Natural killer cell (primary cell): ENCODE measurements around the gene RANBP17. TPM values are rescaled to one million over a fixed set of nuclear protein-coding genes. Genes with fewer than 3 reads are reported as not detected.

Source experiments
- ATAC-seq, 3 donors: fragments of 150-1000 bp in 2 of 3; fragments of 200-7000 bp in 1 of 3; cut with Tn5 transposase; 1 replicate in 1 of 3; 2 replicates in 2 of 3; pipeline ENCODE4 v1.10.0; 2021; ENCODE audit warnings: mild to moderate bottlenecking in 2 of 3, moderate library complexity in 2 of 3
- DNase-seq, 2 donors: peaks; one replicate each; pipeline versions ENCODE4 v3.0.0 to v3.0.0-alpha.2; 2013 to 2021; ENCODE audit warnings: mixed read lengths in 1 of 2
- H3K27ac ChIP-seq: one replicate; pipeline ENCODE4 v1.5.1; 2013; ENCODE audit warnings: mild to moderate bottlenecking, low read length
- H3K27me3 ChIP-seq: one replicate; pipeline ENCODE4 v1.6.1; 2013; ENCODE audit warnings: low read length; ENCODE audit not compliant: control insufficient read depth, insufficient read depth
- H3K36me3 ChIP-seq: one replicate; pipeline ENCODE4 v1.6.1; 2013; ENCODE audit warnings: low read length; ENCODE audit not compliant: control insufficient read depth, insufficient read depth
- H3K4me1 ChIP-seq: one replicate; pipeline ENCODE4 v1.6.1; 2013; ENCODE audit warnings: low read length; ENCODE audit not compliant: control insufficient read depth, insufficient read depth
- H3K4me3 ChIP-seq: one replicate; pipeline ENCODE4 v1.5.1; 2013; ENCODE audit warnings: low read length
- H3K9me3 ChIP-seq: one replicate; pipeline ENCODE4 v1.6.1; 2013; ENCODE audit warnings: low read length; ENCODE audit not compliant: control insufficient read depth, insufficient read depth
- H3K27ac Mint-ChIP-seq, 2 donors: one replicate each; pipeline ENCODE4 v1.8.0; 2022; ENCODE audit warnings: mild to moderate bottlenecking in 2 of 2, mixed read lengths in 2 of 2, moderate library complexity in 1 of 2
- H3K27me3 Mint-ChIP-seq, 2 donors: one replicate each; pipeline ENCODE4 v1.8.0; 2022; ENCODE audit warnings: low read depth in 2 of 2, mixed read lengths in 2 of 2
- H3K36me3 Mint-ChIP-seq: one replicate; pipeline ENCODE4 v1.8.0; 2022; ENCODE audit warnings: mixed read lengths
- H3K4me1 Mint-ChIP-seq, 2 donors: one replicate each; pipeline ENCODE4 v1.8.0; 2022; ENCODE audit warnings: mixed read lengths in 2 of 2
- H3K4me3 Mint-ChIP-seq: one replicate; pipeline ENCODE4 v1.8.0; 2022; ENCODE audit warnings: mild to moderate bottlenecking, moderate library complexity, mixed read lengths
- H3K9me3 Mint-ChIP-seq, 2 donors: one replicate each; pipeline ENCODE4 v1.8.0; 2022; ENCODE audit warnings: mixed read lengths in 2 of 2
- CTCF ChIP-seq: fragments of 200-600 bp; IDR thresholded peaks from one replicate; pipeline ENCODE4 v1.8.0; 2022; ENCODE audit warnings: antibody characterized with exemption
- WGBS: methylation state at CpG from one replicate; pipeline ENCODE4 v1.1.7; 2013; ENCODE audit warnings: missing lambda C conversion rate; ENCODE audit not compliant: insufficient coverage; 5-methylcytosine and 5-hydroxymethylcytosine counted together
- intact Hi-C: fragments of 100-400 bp; cut with micrococcal nuclease; formaldehyde crosslinking; loops from one replicate; pipeline ENCODE4 v1.14.2; 2022
- total RNA-seq, 4 donors: library from RNA; stranded (reverse); fragments of 120-200 nt in 1 of 4; gene quantifications; one replicate each; pipeline versions ENCODE4 v1.2.3 to v1.2.4, GENCODE V29; 2013 to 2022

RANBP17 gene
- total RNA-seq, 3 donors from 2014 or later (not counting 1 experiment from before 2014, with no cell fraction given): 11.2 to 15.0 (median 12.6) TPM

- H3K4me3 Mint-ChIP-seq: no peak overlapping the region
- Histone ChIP-seq H3K4me3 (no peak overlapping the region), H3K4me1 (no peaks in the 10 kb centered on the region), H3K27ac (no peak overlapping the region), H3K36me3 (no peaks in the 10 kb centered on the region), H3K9me3 (peaks cover 5% of the 10 kb centered on the region), H3K27me3 (no peaks in the 10 kb centered on the region)
- H3K4me1 Mint-ChIP-seq: no peaks in the 10 kb centered on the region
- peaks cover 0 to 3% of the 10 kb centered on the region in 2 donors for H3K9me3 Mint-ChIP-seq
- intact Hi-C loops: no loop called here
- WGBS: 100% methylated on average over 1 of the region's 1 CpG
- H3K36me3 Mint-ChIP-seq: no peaks in the 10 kb centered on the region
- TF ChIP-seq CTCF: no peak
- ATAC-seq: no peak
- DNase-seq: no peak
- no peaks in the 10 kb centered on the region for H3K27me3 Mint-ChIP-seq
- H3K27ac Mint-ChIP-seq: no peak overlapping the region
Observed at GRCh38 chr5:170985486-170985885, 123.7 kb downstream of the RANBP17 start.

- Mint-ChIP-seq H3K36me3 (no peaks in the 10 kb centered on the region), H3K4me1 (no peaks in the 10 kb centered on the region), H3K9me3 (peaks cover 0 to 3% of the 10 kb centered on the region in 2 donors), H3K4me3 (no peak overlapping the region), H3K27me3 (no peaks in the 10 kb centered on the region), H3K27ac (no peak overlapping the region)
- intact Hi-C loops: no loop called here
- H3K9me3 ChIP-seq: no peaks in the 10 kb centered on the region
- H3K4me3 ChIP-seq: no peak overlapping the region
- DNase-seq: peak in 1 of 2 donors; percentile 2
- no peak for TF ChIP-seq CTCF
- no peaks in the 10 kb centered on the region for H3K27me3 ChIP-seq
- ATAC-seq: no peak
- no CpG with 5 or more reads among the region's 1 CpG for WGBS
- H3K4me1 ChIP-seq: no peaks in the 10 kb centered on the region
- H3K27ac ChIP-seq: no peak overlapping the region
- H3K36me3 ChIP-seq: no peaks in the 10 kb centered on the region
Observed at GRCh38 chr5:170986598-170986997, 124.8 kb downstream of the RANBP17 start.

- Histone ChIP-seq H3K27me3 (no peaks in the 10 kb centered on the region), H3K36me3 (no peaks in the 10 kb centered on the region), H3K4me3 (no peak overlapping the region), H3K4me1 (no peaks in the 10 kb centered on the region), H3K27ac (no peak overlapping the region), H3K9me3 (no peaks in the 10 kb centered on the region)
- Mint-ChIP-seq H3K4me1 (no peaks in the 10 kb centered on the region), H3K4me3 (no peak overlapping the region), H3K9me3 (no peaks in the 10 kb centered on the region), H3K27me3 (no peaks in the 10 kb centered on the region), H3K27ac (no peak overlapping the region), H3K36me3 (no peaks in the 10 kb centered on the region)
- DNase-seq (no peak), ATAC-seq (no peak)
- intact Hi-C loops: no loop called here
- no peak for TF ChIP-seq CTCF
Observed at GRCh38 chr5:170993476-170993875, 131.7 kb downstream of the RANBP17 start.

- intact Hi-C loops: no loop called here
- WGBS: 56% methylated on average over 3 of the region's 3 CpGs
- H3K9me3 ChIP-seq: peaks cover 2% of the 10 kb centered on the region
- H3K4me1 ChIP-seq: no peaks in the 10 kb centered on the region
- H3K27ac ChIP-seq: no peak overlapping the region
- DNase-seq (no peak), ATAC-seq (no peak)
- no peak overlapping the region for H3K4me3 Mint-ChIP-seq
- H3K36me3 Mint-ChIP-seq: no peaks in the 10 kb centered on the region
- no peak overlapping the region for H3K4me3 ChIP-seq
- no peak for TF ChIP-seq CTCF
- no peak overlapping the region for H3K27ac Mint-ChIP-seq
- no peaks in the 10 kb centered on the region for H3K4me1 Mint-ChIP-seq
- H3K36me3 ChIP-seq: no peaks in the 10 kb centered on the region
- H3K27me3 ChIP-seq: no peaks in the 10 kb centered on the region
- H3K9me3 Mint-ChIP-seq: peaks cover 0 to 7% of the 10 kb centered on the region in 2 donors
- no peaks in the 10 kb centered on the region for H3K27me3 Mint-ChIP-seq
Observed at GRCh38 chr5:171010086-171010485, 148.3 kb downstream of the RANBP17 start.
